Measurements from ENCODE around the gene ERCC2.

ERCC2 gene

GRCh38 chr19:45401815-45402214 lies 31.4 kb upstream of the ERCC2 start:
- no peak for DNase-seq (ENCODE audit: low read depth in 2 of 2)

DNA sequence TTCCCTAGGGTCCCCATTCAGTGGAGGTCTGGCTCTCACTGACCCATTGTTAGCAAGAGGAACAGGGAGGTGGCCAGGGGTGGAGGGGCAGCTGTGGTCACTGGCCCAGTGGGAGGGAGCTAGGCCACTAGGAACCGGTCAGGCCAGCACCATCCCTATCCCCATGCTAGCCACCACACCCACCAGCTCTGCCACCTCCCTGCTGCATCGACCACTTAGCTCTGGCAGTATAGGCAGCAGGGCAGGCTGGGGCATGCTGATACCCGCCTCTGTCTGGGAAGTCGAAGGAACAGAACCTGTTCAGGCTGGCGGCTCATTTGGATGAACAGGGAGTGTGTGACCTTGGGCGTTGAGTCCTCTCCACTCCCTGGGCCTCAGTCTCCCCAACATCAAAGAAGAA lies 29.8 kb upstream of the ERCC2 start:
- no peak for DNase-seq (ENCODE audit: low read depth in 2 of 2)

DNA sequence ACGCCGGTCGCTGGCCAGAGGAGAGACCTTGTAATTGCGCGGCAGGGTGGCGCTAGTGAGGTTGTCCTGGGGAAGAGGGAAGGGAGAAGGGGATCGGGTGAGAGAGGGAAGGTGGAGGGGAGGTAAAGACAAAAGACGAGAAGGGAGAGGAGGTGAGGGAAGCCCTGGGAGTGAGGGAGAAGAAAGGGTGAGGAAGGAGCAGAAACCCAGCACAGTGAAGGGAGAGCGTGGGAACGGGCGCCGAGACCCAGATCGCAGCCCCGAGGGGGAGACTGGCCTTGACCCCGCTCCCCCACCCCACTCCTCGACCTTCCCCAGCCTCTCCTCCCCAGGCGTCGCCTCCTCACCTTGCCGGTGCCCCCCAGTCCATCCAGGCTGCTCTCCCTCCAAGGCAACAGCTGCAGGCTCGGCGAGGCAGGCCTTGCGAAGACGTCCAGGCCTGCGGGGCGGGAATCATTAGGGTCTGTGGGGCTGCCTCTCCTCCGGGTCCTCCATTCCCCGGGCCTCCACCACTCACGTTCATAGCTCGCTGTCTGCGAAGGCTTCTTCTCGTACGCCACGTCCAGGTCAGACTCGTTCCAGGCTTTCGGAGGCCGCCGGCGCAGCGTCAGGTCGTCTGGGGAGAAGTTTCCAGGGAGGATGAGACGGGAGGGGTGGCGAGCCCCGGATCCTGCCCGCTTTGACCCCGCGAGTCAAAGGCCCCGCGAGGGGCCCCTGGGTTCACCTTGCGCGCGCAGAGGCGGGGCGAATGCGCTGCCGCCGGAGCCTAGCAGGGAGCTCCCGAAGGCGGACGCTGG lies 25.6 kb upstream of the ERCC2 start:
- no peak for DNase-seq (ENCODE audit: low read depth in 2 of 2)

DNA sequence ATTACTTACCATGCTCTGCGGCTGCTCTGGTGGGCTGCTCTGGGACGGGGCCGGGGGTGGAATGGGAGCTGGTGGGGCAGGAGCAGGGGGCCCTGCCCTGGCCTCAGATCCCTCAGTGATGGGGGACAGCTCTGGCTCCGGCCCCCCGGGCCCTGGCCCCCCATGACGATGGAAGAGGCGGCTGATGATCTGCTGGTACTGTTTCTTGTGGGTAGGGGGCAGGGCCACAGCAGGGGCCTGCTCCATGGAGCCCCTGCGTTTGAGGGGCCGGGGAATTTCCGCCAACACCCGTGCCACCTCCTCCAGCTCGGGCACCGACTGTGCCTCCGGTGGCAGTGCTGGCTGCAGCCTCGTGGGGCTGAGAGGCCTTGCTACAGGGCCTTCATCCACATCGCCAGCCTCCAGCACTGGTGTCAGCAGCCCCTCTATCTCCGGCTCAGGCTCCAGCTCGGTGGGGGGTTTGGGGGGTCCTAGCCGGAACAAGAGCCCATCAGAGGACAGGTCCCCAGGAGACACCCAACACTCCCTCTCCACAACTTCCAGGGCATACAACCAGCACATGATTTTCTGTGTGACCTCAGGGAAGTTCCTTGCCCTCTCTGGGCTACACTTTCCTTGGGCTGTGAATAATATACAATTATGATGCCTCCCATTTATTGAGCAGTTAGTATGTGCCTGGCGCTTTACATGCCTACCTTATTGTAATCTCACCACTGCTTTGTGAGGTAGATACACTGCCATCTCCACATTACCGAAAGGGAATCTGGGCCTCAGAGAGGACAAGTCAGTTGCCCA lies 21.7 kb upstream of the ERCC2 start:
- no peak for DNase-seq (ENCODE audit: low read depth in 2 of 2)

- no peak for DNase-seq (ENCODE audit: low read depth in 2 of 2)
These were observed 21.0 kb upstream of the ERCC2 start for GRCh38 chr19:45391346-45391745.

- no peak for DNase-seq (ENCODE audit: low read depth in 2 of 2)
These were observed 15.2 kb upstream of the ERCC2 start for GRCh38 chr19:45385392-45386221.

- DNase-seq (ENCODE audit: low read depth in 2 of 2) = no peak
These were observed 12.1 kb upstream of the ERCC2 start for GRCh38 chr19:45382426-45382825.

- DNase-seq (ENCODE audit: low read depth in 2 of 2) = no peak
These were observed 9.7 kb upstream of the ERCC2 start for GRCh38 chr19:45380107-45380506.

- no peak for DNase-seq (ENCODE audit: low read depth in 2 of 2)
These were observed 5.8 kb upstream of the ERCC2 start for GRCh38 chr19:45376045-45376724.

DNA sequence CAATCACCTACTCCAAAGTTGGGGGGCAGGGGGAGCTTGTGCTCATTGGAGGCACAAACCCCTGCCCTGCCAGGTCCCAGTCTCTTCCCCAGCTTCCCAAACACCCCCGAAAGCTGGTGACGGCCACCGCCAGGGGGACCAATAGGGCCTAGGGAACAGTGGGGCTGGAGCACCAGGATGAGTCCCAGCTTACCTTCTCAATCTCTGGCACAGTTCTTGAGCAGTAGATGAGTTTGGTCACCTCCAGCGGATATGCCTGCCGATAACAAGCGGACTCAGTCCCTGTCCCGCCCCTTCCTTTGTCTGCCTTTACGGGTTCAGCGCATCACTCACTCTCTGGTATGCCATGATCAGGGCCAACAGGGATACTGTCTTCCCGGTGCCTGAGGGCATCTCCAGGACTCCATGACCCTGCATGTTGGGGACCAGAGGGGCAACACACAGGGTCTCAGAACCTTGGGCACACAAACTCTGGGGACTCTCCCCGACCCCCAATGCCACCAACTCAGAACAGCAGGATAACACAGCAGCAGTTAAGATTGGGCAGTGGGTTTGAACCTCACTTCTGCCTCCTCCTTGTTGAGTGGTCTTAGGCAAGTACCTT lies 1.5 kb downstream of the ERCC2 start:
- no peak for DNase-seq (ENCODE audit: low read depth in 2 of 2)

DNA sequence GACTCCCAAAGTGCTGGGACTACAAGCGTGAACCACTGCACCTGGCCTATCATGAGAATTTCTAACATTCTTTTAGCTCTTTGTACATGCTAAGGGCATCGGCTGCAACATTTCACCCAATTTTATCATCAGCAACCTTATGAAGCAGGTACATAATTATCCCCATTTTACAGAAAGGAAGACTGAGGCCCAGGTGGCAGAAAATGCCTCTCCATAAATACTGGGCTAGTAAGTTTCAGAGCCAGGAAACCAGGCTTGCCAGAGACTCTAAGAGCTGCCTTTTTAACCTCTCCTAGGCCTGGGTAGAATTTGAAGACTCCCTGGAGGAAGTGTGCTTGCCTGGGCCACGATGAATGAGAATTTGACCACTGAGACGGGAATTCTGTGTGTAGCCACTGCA lies 2.2 kb downstream of the ERCC2 start:
- DNase-seq (ENCODE audit: low read depth in 2 of 2) = no peak

GRCh38 chr19:45364696-45365095 lies 5.7 kb downstream of the ERCC2 start:
- no peak for DNase-seq (ENCODE audit: low read depth in 2 of 2)

- no peak for DNase-seq (ENCODE audit: low read depth in 2 of 2)
These were observed 6.4 kb downstream of the ERCC2 start for GRCh38 chr19:45363861-45364459.

GRCh38 chr19:45362291-45362690 lies 8.1 kb downstream of the ERCC2 start:
- no peak for DNase-seq (ENCODE audit: low read depth in 2 of 2)

- DNase-seq (ENCODE audit: low read depth in 2 of 2) = no peak
These were observed 8.8 kb downstream of the ERCC2 start for GRCh38 chr19:45361608-45362007.

DNA sequence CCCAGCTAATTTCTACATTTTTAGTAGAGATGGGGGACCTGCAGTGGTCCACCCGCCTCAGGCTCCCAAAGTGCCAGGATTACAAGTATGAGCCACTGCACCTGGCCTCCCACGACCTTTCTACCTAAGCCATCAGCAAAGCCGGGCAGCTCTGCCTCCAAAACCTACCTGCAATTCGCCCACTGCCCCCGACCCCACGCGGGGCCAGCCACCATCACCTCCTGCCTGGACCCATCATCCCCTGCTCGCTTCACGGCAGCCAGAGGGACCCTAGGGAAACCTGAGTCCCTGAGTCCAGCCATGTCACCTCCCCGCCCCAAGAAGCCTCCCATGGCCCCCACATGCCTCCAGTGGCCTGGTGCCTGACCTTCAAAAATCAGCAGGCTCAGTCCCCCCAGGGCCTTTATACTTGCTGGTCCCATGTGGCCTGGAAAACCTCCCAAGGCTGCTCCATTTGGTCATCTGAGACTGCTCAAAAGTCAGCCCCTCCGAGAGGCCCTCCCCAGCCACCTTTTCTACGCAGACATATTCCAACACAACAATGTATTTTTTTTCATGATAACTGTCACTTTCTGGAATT lies 12.1 kb downstream of the ERCC2 start:
- no peak for DNase-seq (ENCODE audit: low read depth in 2 of 2)

DNA sequence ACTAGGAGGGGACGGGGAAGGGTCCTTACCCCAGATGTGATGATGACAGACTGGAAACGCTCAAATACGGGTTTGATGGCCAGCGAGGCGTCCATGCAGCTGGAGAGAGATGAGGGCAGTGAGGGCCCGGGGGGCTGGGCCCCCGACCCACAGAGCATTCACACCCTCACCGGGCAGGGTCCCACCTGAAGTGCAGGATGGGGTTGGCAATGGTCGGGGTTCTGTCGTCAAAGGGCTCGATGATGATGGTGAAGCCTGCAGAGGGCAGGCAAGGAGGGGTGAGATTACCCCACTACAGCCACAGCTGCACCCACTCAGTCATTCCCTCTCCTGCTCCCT lies 13.0 kb downstream of the ERCC2 start:
- no peak for DNase-seq (ENCODE audit: low read depth in 2 of 2)

- DNase-seq (ENCODE audit: low read depth in 2 of 2) = no peak
These were observed 13.5 kb downstream of the ERCC2 start for GRCh38 chr19:45356760-45357444.

GRCh38 chr19:45355910-45356309 lies 14.5 kb downstream of the ERCC2 start:
- no peak for DNase-seq (ENCODE audit: low read depth in 2 of 2)

- no peak for DNase-seq (ENCODE audit: low read depth in 2 of 2)
These were observed 15.0 kb downstream of the ERCC2 start for GRCh38 chr19:45355402-45355801.

Data from stimulated activated CD8-positive, alpha-beta memory T cell treated with anti-CD3 and anti-CD28 coated beads, Interleukin-15, amount 100 ng/mL, for 48 hours (primary cell).